SHP77 (cell line): ENCODE measurements around the gene ECM1.
A peak's percentile ranks its signal among the peaks of the same experiment; 100 is the strongest.

Source experiments
- DNase-seq, 2 experiments: peaks; one replicate each; lab custom pipeline; 2025; lab: John Stamatoyannopoulos, UW

The ECM1 gene

DNA sequence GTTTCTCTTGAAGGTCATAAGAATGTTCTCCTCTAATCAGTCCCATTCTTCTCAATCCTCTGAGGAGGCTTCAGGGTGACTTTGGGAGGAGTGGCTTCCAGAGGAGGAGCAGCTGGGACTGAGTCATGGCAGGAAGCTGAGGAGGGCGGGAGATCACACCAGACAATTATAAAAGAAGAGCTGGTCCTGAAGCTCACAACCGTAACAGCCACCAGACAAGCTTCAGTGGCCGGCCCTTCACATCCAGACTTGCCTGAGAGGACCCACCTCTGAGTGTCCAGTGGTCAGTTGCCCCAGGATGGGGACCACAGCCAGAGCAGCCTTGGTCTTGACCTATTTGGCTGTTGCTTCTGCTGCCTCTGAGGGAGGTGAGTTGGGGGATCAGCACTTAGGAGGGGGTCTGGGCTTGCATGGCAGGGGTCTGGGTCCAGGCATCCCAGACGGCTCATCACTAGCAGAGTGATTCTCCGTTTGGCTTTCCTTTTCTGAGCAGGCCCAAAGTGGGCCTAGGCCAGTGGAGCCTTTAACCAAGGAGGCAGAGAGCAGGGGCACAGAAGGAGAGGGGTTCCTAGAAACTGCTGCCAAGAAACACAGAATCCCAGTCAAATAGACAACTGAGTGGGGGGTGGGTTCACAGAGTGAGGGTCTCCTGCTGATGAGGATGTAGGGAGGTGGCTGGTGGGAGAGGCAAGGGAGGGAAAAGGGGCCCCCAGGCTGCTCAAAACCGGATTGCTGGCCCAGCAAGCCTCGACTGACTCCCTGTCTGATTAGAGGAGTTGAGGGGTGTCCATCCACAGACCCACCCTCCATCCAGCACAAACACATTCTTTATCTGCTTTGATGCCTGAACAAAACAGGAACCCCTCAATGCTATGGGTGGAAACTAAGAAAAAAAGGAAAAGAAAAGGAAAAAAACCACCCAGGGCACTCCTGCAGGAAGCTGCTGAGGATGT lies at the start of gene ECM1:
TSS of gene ECM1 (plus strand) at position 198 of the 953 bp plus-strand sequence. CDS start at position 299, 101 bp downstream.
- peak; percentile 39 to 57 for DNase-seq

DNA sequence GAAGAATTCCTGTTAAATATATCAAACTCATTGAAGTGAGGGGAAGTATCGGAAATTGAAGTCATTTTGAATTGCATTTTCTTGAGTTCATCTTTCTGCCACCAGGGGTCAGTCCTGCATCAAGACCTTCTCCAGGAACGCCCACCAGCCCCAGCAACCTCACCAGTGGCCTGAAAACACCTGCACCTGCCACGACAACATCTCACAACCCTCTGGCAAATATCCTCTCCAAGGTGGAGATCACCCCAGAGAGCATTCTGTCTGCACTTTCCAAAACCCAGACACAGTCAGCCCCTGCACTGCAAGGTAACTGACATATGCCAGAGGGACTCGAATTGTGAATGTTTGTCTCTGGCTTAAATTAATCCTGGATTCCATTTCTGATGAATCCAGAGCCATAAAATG lies 43.5 kb upstream of the ECM1 start:
- peak; percentile 74 to 88 for DNase-seq

DNA sequence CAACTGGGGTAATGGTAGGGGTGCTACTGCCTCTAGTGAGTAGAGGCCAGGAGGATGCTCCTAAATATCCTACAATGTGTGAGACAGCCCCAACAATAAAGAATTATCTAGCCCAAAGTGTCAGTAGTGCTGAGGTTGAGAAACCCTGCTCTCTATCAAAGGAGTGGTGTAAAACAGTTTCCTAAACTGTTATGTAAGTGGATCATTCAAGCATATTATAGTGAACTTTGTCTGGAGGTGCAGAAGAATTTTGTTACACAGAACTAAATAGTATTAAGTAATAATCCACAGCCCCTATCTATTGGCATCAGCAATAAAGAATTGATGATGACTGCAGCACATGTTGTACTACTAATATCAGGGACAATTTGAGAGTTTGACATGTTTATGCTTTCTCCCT lies 40.9 kb upstream of the ECM1 start:
- DNase-seq: no peak

DNA sequence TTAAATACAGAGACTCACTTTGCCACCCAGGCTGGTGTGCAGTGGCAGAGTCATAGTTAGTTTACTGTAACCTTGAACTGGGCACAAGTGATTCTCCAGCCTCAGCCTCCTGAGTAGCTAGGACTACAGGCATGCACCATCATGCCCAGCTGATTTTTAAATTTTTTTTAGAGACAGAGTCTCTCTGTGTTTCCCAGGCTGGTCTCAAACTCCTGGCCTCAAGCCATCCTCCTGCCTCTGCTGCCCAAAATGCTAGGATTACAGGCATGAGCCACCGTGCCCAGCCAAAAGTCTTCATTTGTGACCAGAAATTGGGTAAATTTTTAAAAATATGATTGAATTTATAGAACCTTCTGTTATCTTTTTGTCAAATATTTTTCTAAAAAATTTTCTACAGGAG lies 38.6 kb upstream of the ECM1 start:
- no peak for DNase-seq

DNA sequence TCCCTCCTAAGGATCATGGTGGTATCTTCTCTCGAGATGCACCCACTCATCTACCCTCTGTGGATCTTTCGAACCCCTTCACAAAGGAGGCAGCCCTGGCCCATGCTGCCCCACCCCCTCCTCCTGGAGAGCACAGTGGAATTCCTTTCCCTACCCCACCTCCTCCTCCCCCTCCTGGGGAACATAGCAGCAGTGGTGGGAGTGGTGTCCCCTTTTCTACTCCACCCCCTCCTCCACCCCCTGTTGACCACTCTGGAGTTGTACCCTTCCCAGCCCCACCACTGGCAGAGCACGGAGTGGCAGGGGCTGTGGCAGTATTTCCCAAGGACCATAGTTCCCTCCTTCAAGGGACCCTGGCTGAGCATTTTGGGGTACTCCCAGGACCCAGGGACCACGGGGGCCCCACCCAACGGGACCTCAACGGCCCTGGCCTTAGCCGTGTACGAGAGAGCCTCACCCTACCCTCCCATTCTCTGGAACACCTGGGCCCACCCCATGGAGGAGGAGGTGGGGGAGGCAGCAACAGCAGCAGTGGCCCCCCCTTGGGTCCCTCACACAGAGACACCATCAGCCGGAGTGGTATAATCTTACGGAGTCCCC lies 35.2 kb upstream of the ECM1 start:
- no peak for DNase-seq

DNA sequence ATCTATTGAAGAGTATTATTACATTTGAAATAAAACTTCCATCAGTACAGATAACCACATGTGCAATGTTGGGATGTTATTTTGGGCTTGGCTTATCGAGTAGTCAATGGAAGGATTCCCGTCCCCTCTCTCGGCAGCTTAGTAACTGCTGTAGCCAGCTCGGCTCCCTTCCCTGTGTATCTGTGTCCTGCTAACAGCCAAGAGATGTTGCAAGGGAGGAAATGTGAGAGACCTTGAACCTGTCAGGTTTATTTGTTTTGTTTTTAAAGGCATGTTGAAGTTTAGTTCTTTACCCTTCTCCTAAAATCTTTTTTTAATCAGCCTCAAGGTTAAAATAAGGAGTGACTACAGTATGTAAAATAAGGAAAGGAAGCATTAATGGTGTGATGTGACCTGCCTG lies 34.2 kb upstream of the ECM1 start:
- DNase-seq: no peak

DNA sequence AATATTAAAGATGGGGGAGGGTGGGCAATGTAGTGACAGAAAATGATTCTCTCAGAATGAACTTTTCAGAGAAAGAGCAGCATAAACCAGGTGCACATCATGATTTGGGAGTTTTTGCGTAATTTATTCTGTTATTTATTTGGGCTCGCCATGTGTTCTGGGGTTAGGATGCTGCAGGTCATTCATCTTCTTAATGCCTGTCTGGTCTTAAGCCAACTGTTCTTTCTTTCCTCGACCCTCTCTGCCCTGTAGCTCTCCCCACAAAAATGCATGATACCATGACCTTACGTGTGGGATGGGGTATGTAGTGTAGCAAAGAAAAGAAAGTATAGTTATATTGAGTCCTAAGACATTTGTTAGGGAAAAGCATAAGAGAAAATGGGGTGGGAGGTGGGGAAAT lies 33.0 kb upstream of the ECM1 start:
- DNase-seq: no peak

DNA sequence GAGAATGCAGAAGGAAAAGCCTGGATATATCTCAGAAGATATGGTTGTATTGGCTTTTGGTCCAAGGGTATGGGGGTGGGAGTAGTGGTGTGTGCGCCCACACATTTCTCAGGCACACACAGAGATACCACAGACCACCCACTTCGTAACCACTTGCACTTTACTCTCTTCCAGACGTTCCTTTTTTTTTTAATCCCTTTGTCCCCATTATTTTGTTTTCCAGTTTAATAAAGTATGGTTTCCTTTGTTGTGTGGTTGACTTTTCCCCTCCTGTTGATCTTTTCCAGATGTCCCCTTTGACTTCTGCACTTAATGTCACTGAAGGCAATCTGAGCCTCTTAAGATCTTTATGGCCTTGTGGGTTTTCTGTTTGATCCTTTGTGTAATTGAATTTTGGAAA lies 31.2 kb upstream of the ECM1 start:
- no peak for DNase-seq

DNA sequence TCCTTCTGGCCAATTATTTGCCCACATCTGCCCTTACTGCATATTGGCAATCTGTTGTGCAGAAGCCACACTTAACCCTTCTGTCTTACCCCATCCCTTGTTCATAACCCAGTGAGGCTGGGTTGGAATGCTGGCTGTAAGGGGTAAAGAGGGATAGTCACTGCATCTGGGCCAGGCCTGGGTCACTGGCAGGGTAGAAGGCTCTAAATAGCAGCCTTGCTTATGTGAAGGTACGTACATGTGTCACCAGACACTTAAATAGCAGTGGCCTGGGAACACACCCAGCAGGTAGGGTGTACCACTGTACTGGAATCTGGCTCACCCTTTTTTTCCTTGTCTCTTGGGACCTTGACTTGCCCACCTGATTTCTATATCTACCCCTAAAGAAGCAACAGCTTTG lies 30.6 kb upstream of the ECM1 start:
- DNase-seq: no peak

DNA sequence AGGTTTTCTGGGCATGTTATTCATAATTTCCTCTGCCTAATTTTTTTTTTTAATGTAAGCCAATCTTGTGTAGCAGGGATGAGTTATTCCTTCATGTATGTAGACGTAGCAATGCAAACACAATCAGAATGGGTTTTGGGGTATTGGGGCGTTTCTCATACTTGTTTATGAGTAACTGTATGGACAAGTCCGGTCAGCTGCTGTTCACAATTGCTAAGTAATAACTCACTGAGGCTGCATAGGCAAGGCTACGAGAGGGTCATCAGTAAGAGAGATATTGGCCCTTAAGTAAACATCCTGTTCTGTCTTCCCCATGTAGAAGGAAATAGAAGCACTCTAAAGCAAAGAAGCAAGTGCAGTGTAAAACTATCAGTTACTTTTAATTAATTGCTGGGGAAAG lies 30.2 kb upstream of the ECM1 start:
- DNase-seq: no peak

DNA sequence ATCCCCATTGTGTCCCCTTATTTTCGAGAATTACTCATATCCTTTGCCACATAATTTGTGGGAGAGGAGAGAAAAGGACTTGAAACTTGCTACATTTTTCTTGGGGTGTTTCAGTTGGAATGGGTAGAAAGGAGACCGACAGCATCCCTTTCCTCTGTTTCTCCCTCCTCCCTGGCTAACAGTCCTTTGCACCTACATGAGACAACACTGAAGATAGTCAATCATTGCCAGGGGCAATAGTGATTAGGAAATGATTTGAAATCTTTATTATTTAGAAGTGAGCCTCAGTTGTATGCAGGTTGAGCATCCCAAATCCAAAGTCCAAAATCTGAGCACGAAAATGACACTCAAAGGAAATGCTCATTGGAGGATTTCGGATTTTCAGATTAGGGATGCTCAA lies 28.5 kb upstream of the ECM1 start:
- DNase-seq: no peak

DNA sequence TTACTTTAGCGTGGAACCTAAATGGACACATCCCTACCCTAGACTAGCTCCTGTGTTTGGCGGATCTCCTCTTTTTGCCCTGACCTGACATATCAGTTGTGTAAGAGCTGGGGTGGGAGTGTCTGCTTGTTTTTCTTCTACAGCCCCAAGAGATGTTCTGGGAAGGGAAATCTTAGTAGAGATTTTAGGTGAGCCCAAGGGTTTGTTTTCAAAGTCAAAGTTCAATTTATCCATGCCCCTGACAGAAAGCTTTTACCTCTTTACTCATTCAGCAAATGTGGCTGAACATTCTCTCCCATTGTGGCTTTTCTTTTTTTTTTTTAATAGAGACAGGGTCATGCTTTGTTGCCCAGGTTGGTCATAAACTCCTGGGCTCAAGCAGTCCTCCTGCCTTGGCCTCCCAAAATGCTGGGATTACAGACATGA lies 28.0 kb upstream of the ECM1 start:
- DNase-seq: no peak

DNA sequence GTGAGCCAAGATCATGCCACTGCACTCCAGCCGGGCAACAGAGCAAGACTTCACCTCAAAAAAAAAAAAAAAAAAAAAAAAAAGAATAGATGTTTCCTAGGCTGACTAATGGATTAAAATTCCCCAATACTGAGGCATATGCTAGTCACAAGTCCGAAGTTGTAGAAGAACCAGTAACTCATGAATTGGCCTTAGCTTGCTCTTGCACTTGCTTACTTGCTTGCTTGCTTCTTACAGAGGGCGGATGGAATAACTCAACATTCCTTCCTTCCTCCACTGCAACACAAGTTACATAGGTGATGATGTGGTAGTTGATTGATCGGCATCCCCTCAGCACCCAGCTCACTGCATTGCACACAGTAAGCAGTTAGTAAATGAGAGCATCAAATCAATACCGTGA lies 23.5 kb upstream of the ECM1 start:
- no peak for DNase-seq

DNA sequence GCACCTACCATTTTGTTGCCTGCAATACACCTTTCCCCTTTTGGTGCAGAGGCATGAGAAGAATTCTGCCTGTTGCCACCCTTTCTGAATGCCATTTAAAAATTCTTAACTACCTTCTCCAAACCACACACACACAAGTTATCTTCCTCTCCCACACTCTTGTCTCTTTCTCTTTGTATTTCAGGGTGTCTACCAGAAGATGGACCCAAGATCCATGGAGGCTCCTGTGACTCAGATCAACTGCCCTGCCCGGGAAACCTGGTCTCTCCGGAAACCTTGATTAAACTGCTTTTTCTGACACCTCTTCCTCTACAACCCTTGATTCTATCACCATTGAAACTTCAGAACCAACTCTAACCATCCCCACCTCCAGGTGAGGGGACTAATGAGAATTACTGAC lies 23.0 kb upstream of the ECM1 start:
- DNase-seq: peak in 1 of 2 experiments; percentile 28

DNA sequence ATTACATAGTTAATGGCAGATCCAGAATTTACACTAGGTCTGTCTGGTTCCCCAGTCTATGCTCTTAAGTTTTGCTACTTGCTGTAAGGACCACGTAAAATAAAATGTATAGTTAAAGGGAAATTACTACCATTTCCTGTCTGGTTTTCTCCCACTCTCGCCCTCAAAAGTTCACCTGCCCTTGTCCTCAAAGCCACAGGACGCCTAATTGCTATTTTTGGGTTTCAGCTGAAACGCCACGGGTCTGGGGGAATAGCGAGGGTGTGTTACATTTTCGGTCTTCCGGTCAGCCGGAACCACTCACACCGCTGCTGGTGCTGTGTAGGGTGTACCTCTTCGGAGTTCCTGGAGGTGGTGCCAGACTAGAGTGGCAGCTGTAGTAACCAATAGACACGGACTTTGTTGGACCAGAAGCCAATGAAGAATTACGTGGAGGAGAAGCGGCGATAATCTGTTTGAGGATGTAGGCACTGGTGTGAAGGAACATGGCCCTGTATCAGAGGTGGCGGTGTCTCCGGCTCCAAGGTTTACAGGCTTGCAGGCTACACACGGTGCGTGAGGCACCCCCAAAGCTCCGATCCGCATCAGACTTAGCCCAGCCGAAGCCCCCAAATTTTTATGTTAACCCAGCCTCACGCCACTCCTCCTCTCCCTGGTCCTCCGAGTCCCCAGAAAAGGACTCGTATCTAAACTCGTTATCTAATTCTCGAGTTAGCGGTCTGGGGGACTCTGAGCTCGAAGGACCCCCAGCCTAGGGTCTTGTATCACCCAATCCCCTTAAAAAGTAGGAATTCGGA lies 20.7 kb upstream of the ECM1 start, which contains the start of gene TARS2:
TSS of gene TARS2 (plus strand) at position 454 of the 797 bp plus-strand sequence. CDS start at position 486, 32 bp downstream.
- peak; percentile 99 to 100 for DNase-seq

DNA sequence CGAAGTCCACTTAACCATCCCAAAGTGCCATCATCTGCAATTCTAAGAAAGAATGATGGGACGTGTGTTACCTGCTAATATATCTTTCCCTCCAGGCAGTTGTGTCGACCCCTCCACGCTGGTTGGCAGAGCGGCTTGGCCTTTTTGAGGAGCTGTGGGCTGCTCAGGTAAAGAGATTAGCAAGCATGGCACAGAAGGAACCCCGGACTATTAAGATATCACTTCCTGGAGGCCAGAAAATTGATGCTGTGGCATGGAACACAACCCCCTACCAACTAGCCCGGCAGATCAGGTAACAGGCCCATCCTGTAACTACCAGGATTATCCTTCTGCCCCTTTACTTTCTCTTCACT lies 20.2 kb upstream of the ECM1 start:
- DNase-seq: peak in 1 of 2 experiments; percentile 5

DNA sequence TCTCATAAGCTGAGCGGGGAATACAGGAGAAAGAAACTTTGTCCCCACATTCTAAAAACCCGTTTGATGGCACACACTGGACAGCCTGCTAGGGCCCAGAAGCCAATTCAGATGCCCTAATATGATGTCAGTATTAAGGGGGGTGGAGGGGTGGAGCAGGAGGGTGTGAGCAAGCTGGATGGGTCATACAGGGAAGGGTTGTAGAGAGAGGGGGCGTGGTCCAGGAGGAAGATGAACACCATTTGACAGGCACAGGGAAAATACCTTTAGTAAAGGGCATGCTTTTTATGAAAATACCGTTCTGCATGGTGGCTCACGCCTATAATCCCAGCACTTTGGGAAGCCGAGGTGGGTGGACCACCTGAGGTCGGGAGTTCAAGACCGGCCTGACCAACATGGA lies 14.7 kb upstream of the ECM1 start:
- DNase-seq: no peak

DNA sequence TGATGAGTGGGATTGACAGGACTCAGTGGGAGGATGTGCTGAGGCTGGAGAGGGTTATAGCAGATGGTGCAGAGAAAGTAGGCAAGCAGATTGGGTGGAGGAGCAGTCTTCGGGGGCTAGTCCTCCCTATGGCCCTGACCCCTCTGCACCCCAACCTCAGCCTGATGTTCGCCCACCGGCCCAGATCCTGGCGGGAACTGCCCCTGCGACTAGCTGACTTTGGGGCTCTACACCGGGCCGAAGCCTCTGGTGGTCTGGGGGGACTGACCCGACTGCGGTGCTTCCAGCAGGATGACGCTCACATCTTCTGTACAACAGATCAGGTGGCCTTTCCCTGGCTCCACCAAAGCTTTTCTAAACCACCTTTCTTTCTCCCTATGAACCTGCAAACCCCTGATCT lies 9.6 kb upstream of the ECM1 start:
- DNase-seq: no peak

DNA sequence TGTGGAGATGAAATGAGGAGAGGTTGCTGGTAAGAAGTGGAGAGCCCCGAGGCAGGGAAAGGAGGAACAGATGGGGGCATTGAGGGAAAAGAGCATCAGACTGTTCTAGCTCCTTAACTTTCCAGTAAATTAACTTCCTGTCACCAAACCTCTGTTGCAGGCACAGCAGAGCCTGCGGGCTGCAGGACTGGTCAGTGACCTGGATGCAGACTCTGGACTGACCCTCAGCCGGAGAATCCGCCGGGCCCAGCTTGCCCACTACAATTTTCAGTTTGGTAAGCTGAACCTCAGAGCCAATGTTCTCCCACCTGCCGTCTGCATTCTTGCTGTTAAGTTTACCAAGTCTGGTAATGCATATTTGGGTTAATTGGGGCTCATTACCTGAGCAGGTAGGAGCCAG lies 2.5 kb upstream of the ECM1 start:
- no peak for DNase-seq

DNA sequence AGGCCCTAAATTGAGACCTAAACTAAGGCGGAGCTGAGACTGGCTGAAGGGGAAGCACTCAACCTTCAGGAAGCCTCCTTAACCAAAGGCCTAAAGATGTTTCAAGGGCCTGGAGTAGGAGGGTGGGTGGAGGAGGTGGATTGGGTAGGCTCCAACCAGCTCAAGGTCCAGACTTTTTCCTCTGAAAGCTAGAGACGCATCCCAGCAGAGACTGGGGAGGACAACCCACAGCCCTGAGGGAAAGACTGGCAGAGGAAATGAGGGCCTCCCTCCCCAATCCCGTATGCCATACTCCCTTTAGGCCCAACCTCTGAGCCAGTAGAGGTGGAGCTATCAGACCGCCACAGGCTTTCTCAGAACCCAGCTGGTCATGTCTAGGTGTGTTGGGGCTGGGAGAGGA lies 1.1 kb downstream of the ECM1 start:
- DNase-seq: no peak

DNA sequence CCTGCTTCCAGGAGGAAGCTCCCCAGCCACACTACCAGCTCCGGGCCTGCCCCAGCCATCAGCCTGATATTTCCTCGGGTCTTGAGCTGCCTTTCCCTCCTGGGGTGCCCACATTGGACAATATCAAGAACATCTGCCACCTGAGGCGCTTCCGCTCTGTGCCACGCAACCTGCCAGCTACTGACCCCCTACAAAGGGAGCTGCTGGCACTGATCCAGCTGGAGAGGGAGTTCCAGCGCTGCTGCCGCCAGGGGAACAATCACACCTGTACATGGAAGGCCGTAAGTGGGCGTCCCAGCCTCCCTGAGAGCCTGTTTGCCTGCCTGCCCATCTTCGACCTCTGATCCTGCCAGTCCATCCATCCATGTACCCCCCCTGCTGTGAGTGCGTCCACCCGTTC lies 3.6 kb downstream of the ECM1 start:
- DNase-seq: peak; percentile 29 to 71

DNA sequence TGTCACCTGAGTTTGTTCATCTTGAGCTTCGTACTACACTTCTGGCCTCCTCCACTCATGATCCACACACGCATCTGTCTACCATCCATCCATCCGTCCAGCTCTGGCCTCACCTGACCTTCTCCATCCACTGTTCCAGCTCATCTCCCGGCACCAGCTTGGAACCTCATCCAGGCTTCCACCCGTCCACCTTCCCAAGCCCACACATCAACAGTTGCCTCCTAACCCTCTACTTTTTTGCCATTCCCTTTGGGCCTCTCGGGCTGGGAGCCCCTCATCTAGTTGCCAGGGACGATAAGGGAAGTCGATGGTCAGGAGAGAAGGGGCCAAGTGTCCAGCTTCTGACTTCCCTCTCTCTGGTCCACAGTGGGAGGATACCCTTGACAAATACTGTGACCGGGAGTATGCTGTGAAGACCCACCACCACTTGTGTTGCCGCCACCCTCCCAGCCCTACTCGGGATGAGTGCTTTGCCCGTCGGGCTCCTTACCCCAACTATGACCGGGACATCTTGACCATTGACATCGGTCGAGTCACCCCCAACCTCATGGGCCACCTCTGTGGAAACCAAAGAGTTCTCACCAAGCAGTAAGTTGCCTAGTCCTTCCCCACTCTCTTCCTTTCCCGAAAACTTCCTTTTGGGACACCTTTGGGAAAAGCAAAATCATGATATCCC lies 4.2 kb downstream of the ECM1 start:
- DNase-seq: no peak
